Stimulated activated CD4-positive, alpha-beta T cell treated with anti-CD3 and anti-CD28 coated beads, TNF-alpha, amount 100 ng/mL, for 1 hour (primary cell): ENCODE measurements around the gene ELMO1.

Experiments used
- DNase-seq, 3 donors: peaks; one replicate each; pipeline ENCODE4 v3.0.0-alpha.2; 2020; ENCODE audit warnings: low read depth in 3 of 3, low spot score in 1 of 3

ELMO1 gene

DNA sequence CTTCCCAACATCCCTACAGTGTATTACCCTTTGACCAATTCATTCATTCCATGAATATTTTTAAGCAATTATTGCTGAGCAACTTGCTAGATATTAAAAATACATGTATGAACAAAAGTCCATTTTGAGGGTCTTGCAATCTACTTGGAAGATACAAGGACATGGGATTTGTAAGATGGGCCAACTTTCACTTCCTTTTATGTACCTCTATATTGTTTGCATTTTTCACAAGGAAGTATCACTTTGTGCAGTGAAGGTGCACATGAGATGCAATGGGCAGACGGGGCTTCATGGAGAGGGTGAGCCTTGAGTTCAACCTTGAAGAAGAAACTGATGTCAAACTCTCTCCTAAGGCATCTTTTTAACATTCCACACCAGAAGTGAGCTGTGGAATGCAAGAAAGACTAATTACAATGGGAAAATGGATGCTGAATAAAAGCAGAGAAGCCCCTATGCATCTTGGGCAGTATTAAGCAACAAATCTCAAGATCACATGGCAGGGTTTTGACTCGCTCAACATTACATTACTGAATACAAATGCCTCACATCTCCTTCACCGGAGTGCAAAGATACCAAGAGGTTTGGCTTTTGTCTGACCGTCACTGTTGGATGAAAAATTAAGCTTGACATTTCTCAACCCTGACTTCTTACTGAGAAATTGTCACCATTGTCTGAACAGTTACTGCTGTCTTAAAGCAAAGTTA lies 341.5 kb downstream of the ELMO1 start:
- no peak for DNase-seq

DNA sequence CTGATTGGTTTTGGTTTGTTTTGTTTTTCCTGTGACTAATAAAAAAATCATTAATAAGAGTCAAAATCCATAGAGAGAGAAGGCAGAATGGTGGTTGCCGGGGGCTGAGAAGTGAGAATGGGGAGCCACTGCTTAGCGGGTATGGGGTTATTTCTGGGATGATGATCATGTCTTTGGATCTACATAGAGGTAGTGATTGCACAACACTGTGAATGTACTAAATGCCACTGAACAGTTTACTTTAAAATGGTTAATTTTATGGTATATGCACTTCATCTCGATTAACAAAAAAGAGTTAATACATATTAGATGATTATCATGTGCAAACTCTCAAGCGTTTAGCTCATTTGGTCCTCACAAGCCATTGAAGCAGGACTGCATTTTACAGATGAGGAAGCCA lies 342.9 kb downstream of the ELMO1 start:
- DNase-seq: no peak

DNA sequence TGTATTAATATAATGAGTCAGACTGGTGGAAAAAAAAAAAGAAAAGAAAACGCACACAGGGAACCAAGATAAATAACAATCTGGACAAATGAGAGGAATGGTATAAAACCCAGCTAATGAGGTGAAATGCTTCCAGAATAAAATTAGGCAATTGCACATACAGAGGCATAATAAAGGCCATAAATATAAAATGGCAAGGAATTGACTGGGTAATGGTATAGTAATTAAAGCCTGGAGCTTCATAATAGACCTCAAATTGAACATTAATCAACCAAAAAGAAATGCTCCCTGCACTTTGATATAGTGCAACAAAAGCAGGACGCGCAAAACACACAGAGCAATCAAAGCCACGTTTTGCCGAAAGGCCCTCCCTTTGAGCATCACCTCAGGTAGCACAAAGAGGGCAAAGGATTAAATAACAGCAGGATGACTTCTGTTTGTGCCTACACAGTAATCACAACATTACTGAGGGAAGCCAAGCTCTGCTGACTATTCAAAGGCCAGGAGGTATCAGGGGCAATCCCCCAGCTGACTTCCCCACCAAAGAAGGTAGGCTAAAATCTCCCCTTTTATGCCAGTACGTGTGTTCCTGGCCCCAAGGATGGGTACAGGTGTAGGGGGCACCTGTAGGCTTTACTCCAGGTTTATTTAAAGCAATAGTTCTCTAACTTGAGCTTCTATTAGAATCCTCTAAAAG lies 343.7 kb downstream of the ELMO1 start:
- DNase-seq: no peak

DNA sequence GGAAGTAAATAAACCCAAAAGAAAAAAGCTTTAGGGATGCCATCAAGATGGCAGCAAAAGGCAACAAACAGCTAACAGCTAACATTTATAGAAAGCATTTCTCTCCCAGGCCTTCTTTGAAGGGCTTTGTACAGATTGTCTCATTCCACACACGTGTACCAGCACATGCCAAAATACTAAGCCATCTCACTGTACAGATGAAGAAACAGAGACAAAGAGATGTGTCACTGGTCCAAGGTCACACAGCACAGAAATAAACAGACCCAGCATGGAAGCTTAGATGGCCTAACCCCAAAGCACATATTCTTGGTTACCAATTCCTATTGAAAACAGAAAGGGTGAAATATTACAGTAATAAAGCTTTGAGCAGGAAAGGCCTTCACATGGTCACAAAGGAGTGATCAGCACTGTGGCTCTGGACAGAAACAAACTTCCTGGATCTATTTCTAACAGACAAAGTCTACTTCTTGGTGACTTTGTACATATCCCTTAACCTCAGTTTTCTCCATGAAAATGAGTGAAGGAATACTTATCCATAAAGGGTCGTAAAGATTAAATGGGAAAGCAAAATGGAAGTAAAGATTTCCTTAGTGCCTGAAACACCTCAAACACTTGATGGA lies 346.0 kb downstream of the ELMO1 start:
- DNase-seq: no peak

DNA sequence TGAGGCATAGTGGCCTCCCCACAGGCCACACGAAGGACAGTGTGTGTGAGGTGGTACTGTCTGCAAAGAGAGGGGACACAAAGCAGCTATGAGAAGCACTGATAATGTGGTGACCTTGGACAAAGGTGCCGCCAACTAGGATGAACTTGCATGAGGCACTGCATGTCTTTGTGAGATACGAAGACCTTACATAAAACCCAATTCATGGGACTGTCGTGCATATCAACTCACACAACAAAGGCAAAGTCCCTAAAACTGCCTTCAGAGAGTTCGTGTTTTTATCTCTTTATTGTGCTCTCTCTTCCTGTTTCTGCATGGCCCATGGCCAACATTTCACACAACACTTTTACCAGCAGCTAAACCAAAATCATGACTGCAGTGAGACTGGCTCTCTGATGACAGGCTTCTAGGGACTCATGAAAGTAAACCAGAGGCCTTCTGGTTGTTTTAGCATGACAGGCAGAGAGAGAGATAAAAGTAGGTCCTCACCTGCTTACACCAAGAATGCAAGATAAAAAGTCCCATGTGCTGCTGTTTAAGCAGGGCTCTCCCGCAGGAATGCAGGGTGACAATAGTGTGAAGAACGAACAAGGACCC lies 347.8 kb downstream of the ELMO1 start:
- no peak for DNase-seq

DNA sequence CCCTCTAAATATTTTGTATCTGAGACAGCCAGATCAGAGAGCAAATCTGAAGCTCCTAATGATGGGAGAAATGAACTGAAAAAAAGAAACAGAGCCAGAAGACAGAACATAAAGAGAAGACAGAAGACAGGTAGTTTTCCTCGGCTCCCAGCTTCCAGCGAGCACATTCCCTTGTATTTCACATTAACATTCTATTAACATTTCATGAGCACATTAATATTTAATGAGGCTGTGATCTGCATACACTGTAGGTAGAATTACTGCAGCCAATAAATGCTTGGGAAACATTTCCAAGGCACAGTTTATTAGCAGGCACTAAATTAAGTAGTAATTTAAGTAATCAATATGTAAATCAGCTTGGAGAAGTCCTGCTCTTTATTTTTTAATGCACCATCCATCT lies 349.9 kb downstream of the ELMO1 start:
- DNase-seq: no peak

DNA sequence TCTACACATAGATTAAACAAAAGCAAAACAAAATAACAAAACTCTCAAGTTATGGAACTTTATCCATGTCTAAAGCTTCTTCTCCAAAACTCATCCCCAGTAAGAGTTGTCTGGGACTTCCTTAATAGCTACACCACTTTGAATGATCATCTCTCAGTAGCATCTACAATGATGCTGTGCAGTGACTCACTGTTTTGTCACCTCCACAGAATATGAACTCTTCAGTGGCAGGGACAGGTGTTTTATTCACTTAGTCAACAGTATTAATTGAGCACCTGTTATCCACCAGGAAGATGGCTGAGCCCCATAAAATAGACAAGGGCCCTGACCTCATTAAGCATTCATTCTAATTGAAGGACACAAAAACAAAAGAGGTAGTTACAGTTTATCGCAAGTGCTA lies 350.7 kb downstream of the ELMO1 start:
- no peak for DNase-seq

DNA sequence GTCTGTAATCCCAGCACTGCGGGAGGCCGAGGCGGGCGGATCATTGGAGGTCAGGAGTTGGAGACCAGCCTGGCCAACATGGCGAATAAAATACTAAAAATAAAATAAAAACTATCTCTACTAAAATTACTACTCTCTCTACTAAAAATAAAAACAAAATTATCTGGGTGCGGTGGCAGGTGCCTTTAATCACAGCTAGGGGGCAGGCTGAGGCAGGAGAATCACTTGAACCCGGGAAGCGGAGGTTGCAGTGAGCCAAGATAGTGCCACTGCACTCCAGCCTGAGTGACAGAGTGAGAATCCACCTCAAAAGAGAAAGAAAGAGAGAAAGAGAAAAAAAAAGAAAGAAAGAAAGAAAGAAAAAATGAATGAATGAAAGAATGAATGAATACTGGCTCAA lies 351.4 kb downstream of the ELMO1 start:
- DNase-seq: no peak

DNA sequence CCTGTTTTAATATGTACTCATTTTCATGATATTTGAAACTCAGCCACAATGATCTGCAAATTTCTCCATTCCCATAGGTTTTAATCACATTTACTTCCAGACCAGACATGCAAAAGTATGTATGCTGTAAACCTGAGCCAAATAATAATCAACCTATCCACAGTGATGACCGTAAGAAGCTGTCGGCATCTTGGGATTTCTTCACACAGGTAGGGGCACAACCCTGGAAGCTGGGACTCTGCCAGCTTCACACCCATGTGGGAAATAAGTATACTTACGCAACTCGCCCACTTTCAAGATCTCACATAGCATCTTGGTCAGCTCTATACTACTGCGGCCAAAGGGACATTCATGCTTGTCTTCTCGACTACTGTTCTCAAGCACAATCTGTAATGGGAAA lies 352.3 kb downstream of the ELMO1 start:
- no peak for DNase-seq

DNA sequence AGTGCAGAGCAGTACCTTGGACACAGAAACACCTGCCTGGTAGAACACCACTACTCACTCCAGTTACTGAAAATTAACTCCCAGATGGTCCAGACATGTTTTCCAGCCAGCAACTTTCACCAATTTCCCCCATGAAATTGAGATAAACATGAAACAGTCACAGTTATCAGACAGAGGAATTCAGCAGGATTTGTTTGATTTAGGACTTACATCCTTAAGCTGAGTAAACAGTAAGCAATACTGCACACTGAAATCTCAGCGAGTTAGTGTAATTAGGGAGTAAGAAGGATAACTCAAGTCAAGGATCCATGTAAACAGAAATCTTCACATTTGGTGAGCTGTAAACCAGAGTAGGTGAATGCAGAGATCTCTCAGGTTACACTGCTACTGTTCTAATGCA lies 353.5 kb downstream of the ELMO1 start:
- DNase-seq: no peak

DNA sequence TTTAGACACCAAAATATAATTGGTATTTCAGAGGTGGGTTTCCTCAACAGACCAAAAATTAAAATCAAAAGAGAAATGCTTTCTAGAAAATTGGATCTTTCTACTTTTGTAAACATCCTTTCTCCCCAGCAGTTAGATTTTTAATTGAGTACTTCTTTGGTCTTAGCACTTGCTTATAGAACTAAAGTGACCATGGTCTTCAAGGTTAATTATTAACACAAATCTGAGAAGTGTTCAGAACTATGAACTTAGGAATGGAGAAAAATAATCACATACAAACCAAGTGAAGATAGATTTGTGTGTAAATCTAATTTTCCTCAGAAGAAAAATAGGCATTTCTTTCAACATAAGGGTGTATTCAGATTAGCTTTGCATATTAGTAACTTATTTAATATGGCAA lies 355.4 kb downstream of the ELMO1 start:
- no peak for DNase-seq

DNA sequence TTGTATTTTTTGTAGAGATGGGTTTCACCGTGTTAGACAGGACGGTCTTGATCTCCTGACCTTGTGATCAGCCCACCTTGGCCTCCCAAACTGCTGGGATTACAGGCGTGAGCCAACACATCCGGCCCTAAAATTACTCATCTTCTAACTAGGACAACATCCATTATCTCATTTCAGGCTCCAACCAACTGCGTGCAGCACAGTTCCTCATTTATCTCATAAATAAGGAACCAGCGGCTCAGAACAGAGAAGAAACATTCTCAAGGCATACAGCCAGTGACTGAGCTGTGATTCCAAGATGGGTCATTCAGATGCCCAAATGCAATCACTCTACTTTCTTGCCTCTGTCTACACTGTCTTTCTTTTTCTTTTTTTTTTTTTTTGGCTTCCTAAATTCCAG lies 356.1 kb downstream of the ELMO1 start:
- no peak for DNase-seq

DNA sequence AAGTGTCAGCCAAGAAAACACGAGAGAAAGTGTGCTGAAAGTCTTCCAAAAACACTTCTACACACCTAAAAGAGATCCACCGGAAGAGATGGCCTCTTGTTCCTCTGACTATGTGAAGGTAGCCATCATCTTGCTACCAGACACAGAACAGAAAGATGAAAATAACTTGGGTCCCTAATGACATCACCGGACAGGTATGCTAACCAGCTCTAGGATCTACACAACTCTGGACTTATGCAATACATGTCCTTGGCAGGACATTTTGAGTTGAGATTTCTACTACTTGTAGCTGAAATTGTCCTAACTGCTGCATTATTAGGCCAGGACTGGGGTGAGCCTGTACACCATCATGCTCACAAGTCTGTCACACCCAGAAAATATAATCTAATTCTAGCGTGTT lies 358.7 kb downstream of the ELMO1 start:
- no peak for DNase-seq

DNA sequence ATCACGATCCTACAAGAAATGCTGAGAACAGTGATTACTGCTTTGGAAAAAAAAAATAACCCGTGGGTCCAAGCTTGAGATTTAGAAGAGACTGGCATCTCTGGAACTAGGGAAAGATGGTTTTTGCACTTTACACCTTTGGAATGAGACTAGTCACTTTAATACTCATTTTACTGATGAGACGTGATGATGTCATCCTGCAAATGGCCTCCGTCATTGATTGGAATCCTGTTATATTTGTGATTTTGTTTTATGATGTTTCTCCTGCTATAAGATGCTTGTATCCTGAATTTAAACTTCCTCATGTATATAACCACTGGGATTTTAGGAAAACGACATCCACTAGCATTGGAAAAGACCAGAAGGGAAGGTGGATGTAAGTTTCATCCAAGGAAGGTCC lies 363.1 kb downstream of the ELMO1 start:
- DNase-seq: no peak

DNA sequence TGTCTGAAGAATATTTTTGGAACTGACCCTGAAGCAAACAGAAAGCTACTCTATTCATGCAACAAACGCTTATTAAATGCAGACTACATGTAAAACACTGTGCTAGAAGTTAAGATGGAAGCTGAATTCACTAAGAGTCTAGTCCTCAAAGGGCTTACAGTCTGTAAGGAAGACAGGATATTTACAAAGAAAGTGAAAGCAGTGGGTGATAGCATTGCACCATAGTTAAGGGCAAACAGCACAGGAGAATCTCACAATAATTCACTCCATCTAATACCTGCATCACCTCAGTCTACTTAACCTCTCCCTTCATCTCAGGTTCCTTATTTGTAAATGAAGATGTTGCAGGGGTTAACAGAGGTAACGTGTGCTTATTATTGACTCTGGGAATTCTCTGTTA lies 364.4 kb downstream of the ELMO1 start:
- no peak for DNase-seq

DNA sequence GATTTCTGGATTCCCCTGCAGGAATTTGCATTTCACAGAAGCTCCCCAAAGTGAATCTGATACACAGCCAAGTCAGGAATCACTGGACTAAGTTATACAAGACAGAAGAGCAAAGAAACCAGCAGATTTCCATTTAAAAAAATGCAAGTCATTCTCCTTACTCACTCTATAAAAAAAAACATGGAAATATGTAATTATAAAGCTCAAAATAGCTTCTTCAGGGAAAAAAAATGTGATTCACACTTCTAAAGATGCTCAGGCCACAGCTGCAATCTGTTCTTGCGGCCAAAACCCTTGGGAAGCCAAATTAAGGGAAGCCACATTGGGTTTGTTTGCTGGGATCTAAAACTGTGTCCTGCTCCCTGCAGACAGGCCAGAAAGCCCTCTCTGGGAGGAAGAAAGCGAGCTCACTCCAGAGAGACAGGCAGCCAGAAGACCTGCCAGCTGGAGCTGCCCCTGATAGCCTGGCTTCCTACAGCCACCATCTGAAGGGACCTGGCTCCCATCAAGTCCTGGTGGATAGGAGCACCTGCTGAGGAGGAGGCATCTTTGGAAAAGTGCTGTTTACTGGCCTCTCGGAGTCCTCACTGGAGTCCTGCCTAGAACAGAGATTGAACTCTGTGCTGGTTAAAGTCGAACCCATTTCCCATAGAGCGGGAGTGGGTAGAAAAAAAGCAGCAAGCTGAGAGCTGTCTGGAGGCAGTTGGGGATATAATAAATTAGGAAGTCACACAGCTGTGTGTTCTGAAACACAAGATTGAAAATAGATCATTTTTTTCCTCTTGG lies 365.2 kb downstream of the ELMO1 start:
- no peak for DNase-seq

DNA sequence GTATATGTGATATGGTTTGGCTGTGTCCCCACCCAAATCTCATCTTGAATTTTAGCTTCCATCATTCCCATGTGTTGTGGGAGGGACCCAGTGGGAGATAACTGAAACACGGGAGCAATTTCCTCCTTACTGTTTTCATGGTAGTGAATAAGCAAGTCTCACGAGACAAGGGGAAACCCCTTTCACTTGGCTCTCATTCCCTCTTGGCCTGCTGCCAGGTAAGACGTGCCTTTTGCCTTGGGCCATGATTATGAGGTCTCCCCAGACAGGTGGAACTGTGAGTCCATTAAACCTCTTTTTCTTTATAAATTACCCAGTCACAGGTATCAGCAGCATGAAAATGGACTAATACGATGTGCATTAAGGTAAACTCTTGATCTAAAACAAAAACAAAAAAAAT lies 367.2 kb downstream of the ELMO1 start:
- DNase-seq: peak in 1 of 3 donors; percentile 15

DNA sequence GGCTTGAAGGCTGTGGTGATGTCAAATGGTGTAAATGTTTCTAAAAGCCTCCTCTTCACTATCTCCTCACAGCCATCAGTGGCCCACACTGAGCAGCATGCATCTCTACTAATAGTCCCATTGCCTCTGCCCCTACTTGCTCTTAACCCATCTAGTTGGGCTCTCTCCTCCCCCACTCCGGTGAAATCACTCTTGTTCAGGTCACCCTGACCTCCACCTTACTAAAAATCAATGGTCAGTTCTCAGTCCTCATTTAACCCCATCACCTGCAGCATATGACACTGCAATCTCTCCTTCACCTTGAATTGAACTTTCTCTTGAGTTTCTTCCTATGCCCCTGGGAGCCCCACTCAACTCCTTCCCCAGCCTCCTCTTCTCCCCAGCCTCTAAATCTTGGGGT lies 369.2 kb downstream of the ELMO1 start:
- DNase-seq: no peak

DNA sequence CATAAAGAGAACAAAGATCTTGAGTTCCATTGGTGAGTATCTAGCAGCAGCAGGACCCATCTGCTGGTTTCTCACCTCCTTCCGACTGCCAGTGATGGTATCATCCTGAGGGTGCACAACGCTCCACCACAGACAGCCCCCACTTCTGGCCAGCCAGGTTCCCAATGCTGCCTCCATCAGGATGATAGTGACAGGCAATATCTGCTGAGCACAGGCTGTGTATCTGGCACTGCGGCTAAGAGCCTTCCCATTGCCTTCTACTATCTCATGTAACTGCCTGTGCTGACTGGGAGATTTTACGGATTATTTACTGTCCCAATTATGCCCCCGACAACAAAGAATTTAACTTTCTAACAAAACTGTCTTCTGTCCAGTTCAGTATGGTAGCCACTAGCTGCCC lies 372.0 kb downstream of the ELMO1 start:
- no peak for DNase-seq

DNA sequence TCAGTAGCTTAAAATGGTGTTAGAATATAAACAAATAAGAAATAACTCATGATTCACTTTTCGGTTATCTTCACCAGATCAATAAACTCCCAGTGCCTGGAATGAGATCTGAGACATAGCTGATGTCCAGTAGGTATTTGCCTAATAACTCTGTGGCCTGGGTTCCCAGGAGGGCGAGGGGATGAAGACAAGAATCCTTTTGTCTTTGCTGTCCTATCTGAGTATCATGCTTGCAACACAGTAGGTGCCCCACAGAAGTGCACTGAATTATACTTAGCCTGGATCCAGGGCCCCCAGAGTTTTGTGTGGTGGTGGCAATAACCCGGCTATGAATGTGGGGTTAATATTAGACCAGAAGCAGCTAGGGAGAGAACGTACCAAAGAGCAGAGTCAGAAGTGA lies 374.3 kb downstream of the ELMO1 start:
- DNase-seq: no peak

DNA sequence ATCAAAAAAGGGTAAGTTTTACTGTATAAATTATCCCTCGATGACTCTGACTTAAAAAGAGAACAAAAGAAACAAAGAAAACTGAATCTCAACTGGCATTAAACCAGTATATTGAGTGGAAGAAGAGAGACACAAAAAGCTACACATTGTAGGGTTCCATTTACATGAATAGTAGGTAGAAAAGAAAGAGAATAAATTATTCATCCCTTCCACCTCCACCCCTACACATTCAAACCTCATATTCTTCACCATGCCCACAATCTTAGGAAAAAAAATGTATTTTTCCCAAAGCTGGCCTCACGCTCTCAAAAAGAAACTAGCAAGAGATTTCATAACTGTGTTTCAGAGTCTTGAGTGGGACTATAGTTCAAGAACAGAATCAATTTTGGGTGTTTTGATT lies 377.5 kb downstream of the ELMO1 start:
- DNase-seq: no peak

DNA sequence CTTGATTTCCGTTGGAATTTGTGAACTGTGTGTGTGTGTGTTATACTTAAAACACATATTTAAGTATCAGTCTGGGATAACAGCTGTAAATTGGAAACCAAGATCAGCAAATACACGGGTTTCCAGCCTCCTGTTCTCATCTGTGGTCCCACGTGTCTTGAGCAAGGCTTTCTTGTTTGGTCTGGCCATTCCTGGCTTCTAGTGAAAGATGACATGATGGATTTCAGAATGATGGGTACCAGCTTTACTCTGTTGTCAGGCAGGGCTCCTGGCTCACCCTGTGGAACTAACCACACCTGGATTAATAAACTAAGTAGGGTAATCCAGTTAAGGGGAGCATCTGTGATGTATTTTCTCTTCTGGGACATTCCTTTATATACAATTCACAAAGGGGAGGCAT lies 378.2 kb downstream of the ELMO1 start:
- DNase-seq: no peak
